OCI-LY7 (cell line): ENCODE data around the gene DTX3L.

Experiments used
- EZH2phosphoT487 ChIP-seq: fragments of 200-600 bp; sonication (generic); IDR thresholded peaks from 2 replicates; pipeline ENCODE4 v1.6.1; 2018; ENCODE audit warnings: low read depth, borderline replicate concordance, mild to moderate bottlenecking, mixed run types, antibody characterized with exemption, low read length, moderate library complexity, mixed read lengths
- TF ChIP-seq, protein P1 (sequence below): fragments of 200-600 bp; sonication (generic); conservative IDR thresholded peaks from 2 replicates; pipeline ENCODE4 v1.5.1; 2014; ENCODE audit warnings: mild to moderate bottlenecking, antibody characterized with exemption, low read length, moderate library complexity, mixed read lengths

DNA sequence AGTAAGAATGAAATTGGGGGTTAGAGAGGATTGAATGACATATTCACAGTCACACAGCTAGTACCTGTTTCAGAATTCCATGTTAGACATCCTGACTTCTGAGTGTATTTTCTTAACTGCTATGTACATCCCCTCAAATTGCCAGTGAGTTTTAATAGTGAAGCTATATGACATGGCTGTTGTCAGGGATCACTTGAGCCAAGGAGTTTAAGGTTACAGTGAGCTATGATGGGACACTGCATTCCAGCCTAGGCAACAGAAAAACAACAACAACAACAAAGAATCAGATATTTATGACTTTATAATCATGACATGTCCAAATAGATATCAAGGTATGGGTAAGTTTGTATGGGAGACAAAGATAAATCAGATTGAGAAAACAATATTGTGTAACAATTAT lies 29.9 kb downstream of the DTX3L start:
- TF ChIP-seq, protein P1, sequence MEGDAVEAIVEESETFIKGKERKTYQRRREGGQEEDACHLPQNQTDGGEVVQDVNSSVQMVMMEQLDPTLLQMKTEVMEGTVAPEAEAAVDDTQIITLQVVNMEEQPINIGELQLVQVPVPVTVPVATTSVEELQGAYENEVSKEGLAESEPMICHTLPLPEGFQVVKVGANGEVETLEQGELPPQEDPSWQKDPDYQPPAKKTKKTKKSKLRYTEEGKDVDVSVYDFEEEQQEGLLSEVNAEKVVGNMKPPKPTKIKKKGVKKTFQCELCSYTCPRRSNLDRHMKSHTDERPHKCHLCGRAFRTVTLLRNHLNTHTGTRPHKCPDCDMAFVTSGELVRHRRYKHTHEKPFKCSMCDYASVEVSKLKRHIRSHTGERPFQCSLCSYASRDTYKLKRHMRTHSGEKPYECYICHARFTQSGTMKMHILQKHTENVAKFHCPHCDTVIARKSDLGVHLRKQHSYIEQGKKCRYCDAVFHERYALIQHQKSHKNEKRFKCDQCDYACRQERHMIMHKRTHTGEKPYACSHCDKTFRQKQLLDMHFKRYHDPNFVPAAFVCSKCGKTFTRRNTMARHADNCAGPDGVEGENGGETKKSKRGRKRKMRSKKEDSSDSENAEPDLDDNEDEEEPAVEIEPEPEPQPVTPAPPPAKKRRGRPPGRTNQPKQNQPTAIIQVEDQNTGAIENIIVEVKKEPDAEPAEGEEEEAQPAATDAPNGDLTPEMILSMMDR = no peak
- TF ChIP-seq EZH2phosphoT487 = no peak
